Measurements from ENCODE around the gene ANKRD53.

The ANKRD53 gene

GRCh38 chr2:70935468-70936164 is 42.8 kb upstream of the ANKRD53 start, which contains the start of gene ATP6V1B1:
ATP6V1B1 (plus strand) TSS chr2:70935900; CDS start chr2:70935955, 55 bp downstream.
- ATAC-seq = no peak
- no peak for TF ChIP-seq ZNF565 (CRISPR knock-in tag; conservative IDR thresholded peaks at IDR 0.05; ENCODE audit: low read depth)
- no peak for TF ChIP-seq CSRNP3 (CRISPR knock-in tag; IDR thresholded peaks at IDR 0.05)
- no peak for TF ChIP-seq OSR1 (CRISPR knock-in tag; IDR thresholded peaks at IDR 0.05)
- TF ChIP-seq ISL1 (CRISPR knock-in tag; IDR thresholded peaks at IDR 0.05) = no peak
- TF ChIP-seq BACH2 (CRISPR knock-in tag; IDR thresholded peaks at IDR 0.05; ENCODE audit: borderline replicate concordance) = no peak
- TF ChIP-seq PPARA (CRISPR knock-in tag; IDR thresholded peaks at IDR 0.05; ENCODE audit: borderline replicate concordance) = no peak
- TF ChIP-seq GLIS3 (CRISPR knock-in tag; IDR thresholded peaks at IDR 0.05) = no peak
- TF ChIP-seq POU6F1 (CRISPR knock-in tag; IDR thresholded peaks at IDR 0.05; ENCODE audit: borderline replicate concordance, low read depth) = no peak

GRCh38 chr2:70936165-70936978 is 42.1 kb upstream of the ANKRD53 start:
- no peak for ATAC-seq
- no peak for TF ChIP-seq ISL1 (CRISPR knock-in tag; IDR thresholded peaks at IDR 0.05)
- no peak for TF ChIP-seq ZNF70 (CRISPR knock-in tag; IDR thresholded peaks at IDR 0.05)
- no peak for TF ChIP-seq SNAI2 (CRISPR knock-in tag; IDR thresholded peaks at IDR 0.05)
- no peak for TF ChIP-seq TCF4 (CRISPR knock-in tag; IDR thresholded peaks at IDR 0.05; ENCODE audit: borderline replicate concordance)
- TF ChIP-seq POU6F1 (CRISPR knock-in tag; IDR thresholded peaks at IDR 0.05; ENCODE audit: borderline replicate concordance, low read depth) = no peak
- no peak for TF ChIP-seq RARB (CRISPR knock-in tag; IDR thresholded peaks at IDR 0.05)
- no peak for TF ChIP-seq ARNTL (CRISPR knock-in tag; IDR thresholded peaks at IDR 0.05; ENCODE audit: borderline replicate concordance, low read depth)
- TF ChIP-seq CREB5 (CRISPR knock-in tag; IDR thresholded peaks at IDR 0.05; ENCODE audit: low read depth) = no peak
- TF ChIP-seq TSHZ2 (CRISPR knock-in tag; IDR thresholded peaks at IDR 0.05) = no peak
- TF ChIP-seq PPARA (CRISPR knock-in tag; IDR thresholded peaks at IDR 0.05; ENCODE audit: borderline replicate concordance) = no peak
- TF ChIP-seq ZC3H10 (CRISPR knock-in tag; IDR thresholded peaks at IDR 0.05) = no peak
- no peak for TF ChIP-seq ZNF565 (CRISPR knock-in tag; conservative IDR thresholded peaks at IDR 0.05; ENCODE audit: low read depth)
- TF ChIP-seq ZFP3 (CRISPR knock-in tag; IDR thresholded peaks at IDR 0.05) = no peak
- TF ChIP-seq OSR1 (CRISPR knock-in tag; IDR thresholded peaks at IDR 0.05) = no peak
- TF ChIP-seq TOX (CRISPR knock-in tag; IDR thresholded peaks at IDR 0.05; ENCODE audit: borderline replicate concordance) = no peak
- no peak for TF ChIP-seq PATZ1 (CRISPR knock-in tag; IDR thresholded peaks at IDR 0.05; ENCODE audit: borderline replicate concordance)
- no peak for TF ChIP-seq ZNF8 (CRISPR knock-in tag; IDR thresholded peaks at IDR 0.05)
